Measurements from ENCODE around the gene P3H1. TPM values are rescaled to one million over a fixed set of nuclear protein-coding genes. Genes with fewer than 3 reads are reported as not detected.

P3H1 gene
- total and polyA plus RNA-seq, 2 donors (not counting 1 experiment from before 2014, with no cell fraction given) = 42.2 to 51.3 TPM

GRCh38 chr1:42703888-42704464 lies 62.9 kb downstream of the P3H1 start:
- peaks cover 15 to 71% of the 10 kb centered on the region in 2 experiments for H3K36me3 ChIP-seq (replicated peaks in 1 of 2; ENCODE audit: control extremely low read depth in 1 of 2, control insufficient read depth in 1 of 2, extremely low read depth in 1 of 2, insufficient read depth in 2 of 2, low read length in 1 of 2)
- 97% methylated on average over 5 of the region's 7 CpGs for WGBS (ENCODE audit: insufficient coverage)
- ATAC-seq (ENCODE audit: low read depth) = no peak

GRCh38 chr1:42700006-42700405 lies 66.8 kb downstream of the P3H1 start:
- H3K4me3 Mint-ChIP-seq = no peak overlapping the region
- H3K4me2 ChIP-seq (replicated peaks; ENCODE audit: low read depth, low read length, poor library complexity, severe bottlenecking) = no peak overlapping the region
- H3K27ac Mint-ChIP-seq = no peak overlapping the region
- H3K9me3 Mint-ChIP-seq (ENCODE audit: insufficient read depth) = no peaks in the 10 kb centered on the region
- intact Hi-C loops (cut with micrococcal nuclease) = no loop called here
- ATAC-seq (ENCODE audit: low read depth) = no peak
- H3K36me3 ChIP-seq (replicated peaks in 1 of 2; ENCODE audit: control extremely low read depth in 1 of 2, control insufficient read depth in 1 of 2, extremely low read depth in 1 of 2, insufficient read depth in 2 of 2, low read length in 1 of 2) = peaks cover 9 to 92% of the 10 kb centered on the region in 2 experiments
- H3K4me1 Mint-ChIP-seq = peaks cover 1% of the 10 kb centered on the region
- H3K79me2 ChIP-seq (ENCODE audit: control insufficient read depth, insufficient read depth, low read length) = peaks cover 25% of the 10 kb centered on the region
- DNase-seq = no peak
- TF ChIP-seq EZH2 (IDR thresholded peaks at IDR 0.05; ENCODE audit: borderline replicate concordance, insufficient read depth, low read depth, low read length, poor library complexity, severe bottlenecking) = no peak
- TF ChIP-seq CTCF (IDR thresholded peaks at IDR 0.05) = no peak
- no peaks in the 10 kb centered on the region for H3K4me1 ChIP-seq (ENCODE audit: control insufficient read depth in 2 of 2, insufficient read depth in 2 of 2, low read length in 2 of 2)
- H2AFZ ChIP-seq (ENCODE audit: insufficient read depth, low read depth, low read length, poor library complexity, severe bottlenecking) = no peak overlapping the region
- peaks cover 40% of the 10 kb centered on the region for H4K20me1 ChIP-seq (ENCODE audit: control insufficient read depth, insufficient read depth, low read length, poor library complexity, severe bottlenecking)
- no peaks in the 10 kb centered on the region for H3K9me3 ChIP-seq (ENCODE audit: control extremely low read depth in 1 of 3, control insufficient read depth in 2 of 3, insufficient read depth in 1 of 3, low read length in 2 of 3)
- H3K27me3 Mint-ChIP-seq = no peaks in the 10 kb centered on the region
- ChIA-PET POLR2A (interaction anchor here (0.7 kb wide), 1 partner anchor 42 kb away, joined by 3 read pairs; the partner anchor contains the start of gene PPIH), CTCF (no interaction called here)
- no peak overlapping the region for H3K9ac ChIP-seq (ENCODE audit: low read length)
- no peak overlapping the region for H3K27ac ChIP-seq (ENCODE audit: low read length in 2 of 2)
- no peaks in the 10 kb centered on the region for H3K27me3 ChIP-seq (replicated peaks in 1 of 4; ENCODE audit: control extremely low read depth in 1 of 4, control insufficient read depth in 3 of 4, insufficient read depth in 4 of 4, low read length in 3 of 4)
- no peak overlapping the region for H3K4me3 ChIP-seq (ENCODE audit: control extremely low read depth in 1 of 5, extremely low read depth in 1 of 5, insufficient read depth in 1 of 5, low read depth in 2 of 5, low read length in 4 of 5)

More at GRCh38 chr1:42703888-42704464, 62.9 kb downstream of the P3H1 start:
- H3K27me3 ChIP-seq (replicated peaks in 1 of 4; ENCODE audit: control extremely low read depth in 1 of 4, control insufficient read depth in 3 of 4, insufficient read depth in 4 of 4, low read length in 3 of 4) = no peaks in the 10 kb centered on the region
- ChIA-PET POLR2A (no interaction called here), CTCF (no interaction called here)
- H3K4me3 ChIP-seq (ENCODE audit: control extremely low read depth in 1 of 5, extremely low read depth in 1 of 5, insufficient read depth in 1 of 5, low read depth in 2 of 5, low read length in 4 of 5) = no peak overlapping the region
- intact Hi-C loops (cut with micrococcal nuclease) = no loop called here
- H3K79me2 ChIP-seq (ENCODE audit: control insufficient read depth, insufficient read depth, low read length) = peaks cover 8% of the 10 kb centered on the region
- H3K9me3 ChIP-seq (ENCODE audit: control extremely low read depth in 1 of 3, control insufficient read depth in 2 of 3, insufficient read depth in 1 of 3, low read length in 2 of 3) = peaks cover 0 to 3% (median 0%) of the 10 kb centered on the region in 3 donors
- no peak overlapping the region for H2AFZ ChIP-seq (ENCODE audit: insufficient read depth, low read depth, low read length, poor library complexity, severe bottlenecking)
- Mint-ChIP-seq H3K27me3 (no peaks in the 10 kb centered on the region), H3K9me3 (ENCODE audit: insufficient read depth) (no peaks in the 10 kb centered on the region), H3K27ac (no peak overlapping the region), H3K4me3 (no peak overlapping the region), H3K4me1 (no peaks in the 10 kb centered on the region)
- DNase-seq = no peak
- H4K20me1 ChIP-seq (ENCODE audit: control insufficient read depth, insufficient read depth, low read length, poor library complexity, severe bottlenecking) = peaks cover 15% of the 10 kb centered on the region
- H3K9ac ChIP-seq (ENCODE audit: low read length) = no peak overlapping the region
- H3K4me2 ChIP-seq (replicated peaks; ENCODE audit: low read depth, low read length, poor library complexity, severe bottlenecking) = no peak overlapping the region
- no peak for TF ChIP-seq EZH2 (IDR thresholded peaks at IDR 0.05; ENCODE audit: borderline replicate concordance, insufficient read depth, low read depth, low read length, poor library complexity, severe bottlenecking)
- TF ChIP-seq CTCF (IDR thresholded peaks at IDR 0.05) = no peak
- H3K27ac ChIP-seq (ENCODE audit: low read length in 2 of 2) = no peak overlapping the region
- no peaks in the 10 kb centered on the region for H3K4me1 ChIP-seq (ENCODE audit: control insufficient read depth in 2 of 2, insufficient read depth in 2 of 2, low read length in 2 of 2)

Data from B cell (primary cell).